Muscle of back (tissue), 11 donors: ENCODE data around the gene TAL2. TPM values are rescaled to one million over a fixed set of nuclear protein-coding genes. Genes with fewer than 3 reads are reported as not detected.

Experiments
- DNase-seq, 3 donors: peaks; one replicate each; pipeline versions ENCODE4 v3.0.0 to v3.0.0-alpha.2; 2013
- polyA plus RNA-seq, 10 donors: library from polyadenylated mRNA; unstranded; fragments of 120-200 nt; gene quantifications; one replicate each; pipeline ENCODE4 v1.2.1, GENCODE V29; 2013; ENCODE audit not compliant: insufficient read length in 10 of 10

TAL2 gene
- polyA plus RNA-seq, 10 donors, result 12.3 to 28.7 (median 20.6) TPM

DNA sequence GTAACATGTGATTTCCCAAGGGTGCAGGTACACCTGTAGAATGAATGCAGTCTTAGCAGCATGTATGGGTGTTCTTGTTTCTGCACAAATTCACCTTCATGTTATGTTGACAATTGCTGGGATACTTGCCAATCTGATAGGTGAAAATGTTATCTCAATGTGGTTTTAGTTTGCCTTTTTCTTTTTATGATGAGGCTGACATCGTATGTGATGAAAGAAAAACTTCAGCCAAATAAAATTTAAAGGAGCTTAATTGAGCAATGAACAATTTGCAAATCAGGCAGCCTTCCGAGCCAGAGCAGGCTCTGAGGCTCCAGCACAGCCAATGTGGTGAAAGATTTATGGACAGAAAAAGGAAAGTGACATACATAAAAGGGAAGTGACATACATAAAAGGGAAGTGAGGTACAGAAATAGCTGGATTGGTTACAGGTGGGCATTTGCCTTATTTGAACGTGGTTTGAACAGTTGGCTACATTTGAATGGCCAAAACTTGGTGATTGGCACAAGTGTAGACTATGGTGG lies 10.5 kb downstream of the TAL2 start:
- no peak for DNase-seq

DNA sequence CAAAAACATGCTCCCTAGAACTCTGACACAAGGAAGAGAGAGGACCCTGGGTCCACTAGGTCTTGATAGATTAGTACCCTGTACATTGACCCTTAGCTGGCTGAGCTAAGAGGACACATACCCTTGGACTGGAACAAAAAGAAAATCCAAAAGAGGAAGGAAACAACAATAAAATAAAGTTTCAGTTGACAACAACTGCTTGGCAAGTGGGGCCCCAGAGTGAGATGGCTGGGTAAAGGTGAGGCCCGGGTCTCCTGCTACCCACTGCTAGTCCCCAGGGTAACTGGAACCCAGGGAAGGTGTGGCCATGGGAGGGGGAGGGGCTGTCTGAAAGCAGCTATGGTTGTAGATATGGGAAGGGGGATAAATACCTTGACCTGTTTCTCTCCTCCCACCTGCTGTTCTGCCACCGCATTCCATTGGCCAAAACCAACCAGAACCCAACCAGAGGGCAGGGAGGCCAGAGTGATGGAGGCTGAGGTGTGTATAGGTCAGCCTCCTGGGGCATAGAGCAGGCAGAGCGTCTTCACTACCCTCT lies 11.7 kb downstream of the TAL2 start:
- DNase-seq, result no peak

DNA sequence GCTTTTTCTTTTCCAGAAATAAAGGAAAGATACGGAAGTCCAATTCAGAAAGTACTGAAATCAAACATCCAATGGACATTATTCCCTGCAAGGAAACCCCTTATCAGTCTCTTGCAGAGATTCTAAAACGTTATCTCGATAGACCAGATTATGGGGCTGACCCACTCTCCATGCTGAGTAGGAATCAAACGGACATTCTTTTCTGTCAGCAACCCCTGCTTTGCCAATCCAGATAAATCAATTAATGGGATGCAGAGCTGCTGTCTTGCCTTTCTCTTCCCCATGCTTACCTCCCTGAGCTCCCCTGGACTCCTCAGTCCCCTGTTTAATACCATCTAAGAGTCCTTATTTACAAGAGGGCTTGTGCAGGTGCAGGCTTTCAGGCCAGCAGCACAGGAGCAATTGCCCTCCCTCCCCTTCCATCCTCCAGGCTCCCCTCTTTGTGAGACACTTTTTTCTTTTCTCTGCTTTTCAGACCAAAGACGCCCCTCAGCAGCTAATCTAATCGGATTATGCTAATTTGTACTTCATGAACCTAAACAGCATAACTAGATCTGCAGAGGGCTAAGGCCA lies 14.2 kb downstream of the TAL2 start:
- DNase-seq, result no peak

DNA sequence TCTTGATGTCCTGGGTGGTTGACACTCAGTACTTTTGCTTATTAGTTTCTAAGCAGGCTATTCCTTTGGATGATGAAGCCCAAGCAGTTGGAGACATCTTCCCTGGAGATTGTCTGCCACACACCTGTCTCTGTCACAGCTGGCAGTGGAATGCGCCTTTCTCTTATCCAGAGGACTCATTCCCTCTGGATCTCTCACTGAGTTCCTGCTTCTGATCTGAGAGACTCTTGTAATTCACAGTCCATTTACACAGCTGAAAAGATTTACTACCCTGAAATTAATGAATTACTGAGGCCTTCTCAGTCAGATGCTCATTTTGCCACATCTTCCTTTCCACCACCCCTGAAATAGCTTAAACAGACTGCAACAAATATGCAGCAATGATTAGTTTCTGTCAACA lies 15.9 kb downstream of the TAL2 start:
- DNase-seq, result no peak

DNA sequence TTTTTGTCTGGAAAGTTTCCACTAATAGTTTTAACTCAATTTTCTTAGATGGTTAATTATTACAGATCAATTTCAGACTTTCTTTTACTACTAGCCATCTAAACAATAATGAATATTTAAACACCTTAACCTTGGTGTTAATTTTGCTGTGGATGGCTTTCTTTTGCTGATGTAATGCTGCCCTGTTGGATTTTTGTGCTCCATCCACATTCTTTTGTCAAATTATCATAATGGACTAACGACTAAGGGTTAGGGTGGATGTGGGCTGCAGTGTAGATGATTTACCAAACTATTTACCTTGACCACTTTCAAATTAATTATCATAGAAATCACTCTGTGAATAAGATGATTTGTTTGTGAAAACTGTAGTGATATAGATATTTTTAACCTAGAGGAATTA lies 16.5 kb downstream of the TAL2 start:
- DNase-seq, result no peak

DNA sequence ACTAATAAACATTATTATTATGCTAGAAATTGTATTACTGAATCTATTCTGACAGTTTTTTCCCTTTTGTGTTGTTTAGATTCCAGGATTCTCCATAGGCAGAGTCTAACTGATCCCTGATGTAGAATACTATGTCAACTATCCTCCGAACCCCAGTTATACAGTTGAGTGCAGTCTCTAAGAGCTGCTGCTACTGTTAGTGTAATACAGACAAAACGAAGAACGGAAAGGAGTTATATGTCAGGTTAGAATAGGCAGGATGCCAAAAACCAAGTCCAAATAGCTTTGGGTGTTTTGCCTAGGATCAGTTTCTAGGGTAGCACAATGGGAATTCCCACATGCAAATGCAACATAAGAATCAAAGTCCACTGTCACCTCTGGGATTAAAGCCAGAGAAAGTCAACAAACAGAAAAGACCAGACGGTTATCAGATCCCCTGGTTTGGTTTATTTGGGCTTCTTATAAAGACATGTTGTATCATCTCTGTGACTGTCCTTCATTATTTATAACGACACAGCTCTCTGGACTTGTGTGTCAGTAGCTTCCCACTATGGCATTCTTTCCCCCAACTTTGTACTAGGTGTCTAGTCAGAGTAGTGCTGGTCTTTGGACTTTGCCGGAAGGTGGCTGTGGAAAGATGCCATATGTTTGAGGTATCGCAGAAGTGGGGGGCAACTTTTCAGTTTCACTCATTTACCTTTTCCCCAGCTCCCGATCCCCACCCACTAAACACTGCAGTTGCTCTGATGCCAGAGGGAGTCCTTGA lies 17.2 kb downstream of the TAL2 start:
- DNase-seq, result no peak

DNA sequence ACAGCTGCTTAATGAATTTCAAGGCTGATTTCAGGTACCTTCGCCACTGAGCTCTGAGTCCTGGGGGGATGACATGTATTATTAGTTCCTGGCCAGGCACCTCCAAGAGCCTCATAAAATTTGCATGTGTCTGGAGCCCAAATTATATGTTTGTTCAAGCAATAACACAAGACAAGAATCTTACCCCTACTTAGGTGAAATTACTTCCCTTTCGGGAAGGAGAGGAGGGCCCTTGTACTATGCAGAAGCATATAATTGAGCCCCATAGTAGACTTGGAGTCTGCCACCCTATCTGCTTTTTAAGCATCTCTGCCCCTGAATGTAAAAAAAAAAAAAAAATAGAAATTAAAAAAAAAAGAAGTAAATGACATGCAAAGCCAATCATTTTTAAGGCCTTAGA lies 19.1 kb downstream of the TAL2 start:
- no peak for DNase-seq

DNA sequence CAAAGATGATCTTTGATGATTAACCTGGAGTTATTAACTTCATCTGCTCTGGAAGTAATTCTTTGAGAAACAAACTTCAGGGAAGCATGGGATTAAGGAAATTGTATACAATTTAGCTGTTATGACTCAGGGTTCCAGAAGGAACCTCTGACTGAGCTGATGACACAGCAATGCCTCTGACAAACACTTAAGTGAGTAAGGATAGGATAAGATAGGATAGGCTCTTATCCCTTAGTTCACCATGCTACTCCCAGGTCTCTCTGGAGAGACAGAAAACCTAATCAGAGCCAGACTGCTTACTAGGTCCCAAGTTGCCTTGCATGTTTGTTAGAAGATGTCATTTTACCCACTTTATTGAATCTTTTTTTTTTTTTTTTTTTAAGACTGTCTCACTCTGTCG lies 19.5 kb downstream of the TAL2 start:
- no peak for DNase-seq

DNA sequence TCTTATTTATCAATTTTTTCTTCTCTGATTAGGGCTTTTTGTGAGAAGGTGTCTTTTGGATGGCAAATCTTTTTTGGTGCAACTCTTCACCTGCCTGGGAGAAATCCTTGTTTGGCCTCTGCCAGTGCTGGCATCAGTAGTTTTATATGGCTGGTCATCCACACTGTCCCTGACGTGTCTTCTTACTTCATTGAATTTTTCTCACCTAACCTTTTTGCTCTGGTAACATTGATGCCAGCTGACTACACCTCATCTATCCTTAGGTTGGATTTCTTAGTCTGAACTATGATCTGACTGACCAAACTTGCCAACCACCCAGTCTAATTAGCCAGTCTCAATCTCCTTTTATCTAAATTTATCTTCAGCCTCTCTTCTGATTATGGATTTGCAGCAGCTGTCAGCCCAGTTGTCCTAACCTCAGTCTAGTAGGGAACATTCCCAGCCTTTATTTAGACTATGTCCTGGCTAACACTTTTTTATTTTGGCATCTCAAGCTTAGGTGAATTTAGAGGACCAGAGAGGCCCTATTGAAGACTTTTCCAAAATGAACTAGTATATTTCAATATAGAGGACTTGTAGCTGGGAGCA lies 21.5 kb downstream of the TAL2 start:
- DNase-seq, result peak in 2 of 3 donors; percentile 10 to 25

DNA sequence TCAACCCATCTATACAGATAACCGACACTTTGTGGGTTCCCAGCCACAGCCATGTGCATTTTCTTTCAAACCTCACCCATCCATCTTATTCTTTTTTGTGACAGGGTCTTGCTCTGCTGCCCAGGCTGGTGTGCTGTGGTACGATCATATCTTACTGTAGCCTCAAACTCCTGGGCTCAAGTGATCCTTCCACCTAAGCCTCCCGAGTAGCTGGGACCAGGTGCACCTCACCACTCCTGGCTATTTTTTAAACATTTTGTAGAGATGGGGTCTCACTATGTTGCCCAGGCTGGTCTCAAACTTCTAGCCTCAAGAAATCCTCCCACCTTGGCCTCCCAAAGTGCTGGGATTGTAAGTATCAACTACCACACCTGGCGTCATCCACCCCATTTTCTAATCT lies 24.7 kb downstream of the TAL2 start:
- no peak for DNase-seq

DNA sequence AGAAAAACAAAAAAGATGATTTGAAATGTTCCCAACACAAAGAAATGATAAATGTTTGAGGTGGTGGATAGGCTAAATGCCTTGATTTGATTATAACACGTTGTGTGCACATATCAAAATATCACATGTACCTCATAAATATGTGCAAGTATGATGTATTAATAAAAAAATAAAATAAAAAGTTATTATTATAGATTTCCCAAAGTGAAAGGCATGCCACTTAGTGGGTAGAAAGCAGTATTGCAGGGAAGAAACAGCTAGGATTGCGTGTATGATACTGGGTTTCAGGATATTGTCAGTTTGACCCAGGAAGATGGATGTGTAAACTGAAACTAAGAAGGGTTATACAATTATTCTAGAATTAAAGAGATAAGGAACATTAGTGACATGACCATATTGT lies 28.5 kb downstream of the TAL2 start:
- no peak for DNase-seq

DNA sequence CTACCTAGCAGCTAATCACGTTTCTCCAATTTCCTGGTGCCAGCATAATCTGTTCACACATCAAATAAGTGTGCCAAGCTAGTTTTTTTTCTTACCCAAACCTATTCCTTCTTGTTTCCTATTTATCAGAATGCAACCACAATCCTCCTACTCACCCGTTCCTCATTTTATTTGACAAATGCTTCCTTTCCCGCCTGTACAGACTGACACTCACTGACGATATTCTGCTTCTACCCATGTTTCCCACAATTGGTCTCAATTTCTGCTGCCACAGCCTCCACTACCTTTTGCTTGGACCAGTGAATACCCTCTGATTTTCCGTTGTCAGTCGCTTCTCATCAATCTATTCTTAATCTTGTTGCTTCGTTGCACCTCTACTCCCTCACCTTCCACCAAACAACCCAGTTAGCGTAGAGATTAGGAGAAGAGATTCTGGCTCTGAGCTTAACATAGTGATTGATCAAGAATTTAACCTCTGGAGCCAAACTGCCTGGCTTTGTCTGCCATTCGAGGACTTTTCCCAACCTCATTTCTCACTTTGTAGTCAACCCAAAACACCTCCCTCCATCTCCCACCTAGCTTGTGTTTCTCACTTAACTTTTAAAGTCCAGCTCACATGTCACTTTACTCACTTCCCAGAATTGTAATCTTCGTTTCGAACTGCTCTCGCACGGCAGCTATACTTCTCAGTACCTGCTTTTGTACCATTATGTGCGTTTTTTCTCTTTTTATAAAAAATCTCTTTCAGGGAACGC lies 31.4 kb downstream of the TAL2 start:
- peak in 2 of 3 donors; percentile 10 to 61 for DNase-seq

DNA sequence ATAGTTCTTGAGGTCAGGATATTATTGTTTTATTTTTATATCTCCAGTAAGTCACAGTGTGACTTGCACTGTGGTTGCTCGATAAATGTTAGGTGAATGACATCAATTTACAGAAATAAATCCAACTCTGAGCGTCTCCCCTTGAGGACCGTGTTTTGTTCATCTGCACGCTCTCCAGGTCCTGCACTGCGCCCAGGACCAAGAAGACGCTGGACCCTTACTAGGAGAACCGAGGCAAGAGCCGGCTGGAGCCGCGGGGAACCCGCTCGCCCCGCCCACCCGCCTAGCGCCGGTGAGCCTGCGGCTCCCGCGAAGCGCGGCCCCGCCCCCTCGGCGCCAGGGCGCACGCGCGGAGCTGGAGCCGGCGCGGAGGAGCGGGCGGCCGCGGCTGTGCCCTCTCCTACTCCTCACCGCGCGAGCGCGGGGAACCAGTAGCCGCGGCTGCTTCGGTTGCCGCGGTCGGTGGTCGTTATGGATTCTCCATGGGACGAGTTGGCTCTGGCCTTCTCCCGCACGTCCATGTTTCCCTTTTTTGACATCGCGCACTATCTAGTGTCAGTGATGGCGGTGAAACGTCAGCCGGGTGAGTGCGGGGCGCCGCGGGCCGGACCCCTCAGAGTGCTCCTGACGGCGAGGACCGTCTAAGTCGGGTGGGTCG lies 32.1 kb downstream of the TAL2 start, which contains the start of gene TMEM38B:
Gene TMEM38B, plus strand, starts transcription at position 352 of the 658 bp plus-strand sequence. Its CDS starts 120 bp downstream, at position 472.
- DNase-seq, result peak; percentile 86 to 92 (median 88)

DNA sequence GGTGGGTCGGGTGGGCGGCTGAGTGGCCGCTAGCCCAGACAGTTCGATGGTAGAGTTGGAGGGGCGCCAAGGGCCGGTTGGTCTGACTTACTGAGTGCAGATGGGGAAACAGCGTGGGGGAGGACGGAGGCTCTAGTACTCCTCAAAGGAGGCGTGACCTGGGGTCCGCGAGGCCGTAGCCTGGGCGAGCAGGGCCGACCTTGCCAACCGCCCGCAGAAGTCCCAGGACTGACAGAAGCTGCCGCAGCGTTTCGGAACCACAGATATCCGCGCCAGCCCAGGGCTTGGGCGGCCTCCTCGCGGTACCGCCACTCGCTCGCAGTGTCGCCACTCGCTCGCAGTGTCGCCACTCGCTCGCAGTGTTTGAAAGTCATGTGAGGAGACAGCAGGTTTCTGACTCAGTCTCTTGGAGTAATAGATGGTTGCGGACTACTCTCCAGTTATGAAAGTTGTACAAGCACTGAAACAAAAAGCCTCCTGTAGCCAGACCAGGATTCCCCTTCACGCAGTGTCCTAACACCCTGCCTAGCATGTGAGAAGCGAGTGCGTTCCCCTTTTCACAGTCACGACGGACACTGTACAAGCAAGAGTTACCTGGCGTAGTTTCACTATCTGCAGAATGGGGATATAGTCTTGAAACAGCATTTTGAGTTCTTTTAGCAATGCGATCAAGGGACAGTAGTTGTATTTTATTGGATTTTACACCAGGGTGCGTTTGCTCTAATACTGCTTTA lies 32.8 kb downstream of the TAL2 start:
- peak; percentile 45 to 90 (median 69) for DNase-seq

DNA sequence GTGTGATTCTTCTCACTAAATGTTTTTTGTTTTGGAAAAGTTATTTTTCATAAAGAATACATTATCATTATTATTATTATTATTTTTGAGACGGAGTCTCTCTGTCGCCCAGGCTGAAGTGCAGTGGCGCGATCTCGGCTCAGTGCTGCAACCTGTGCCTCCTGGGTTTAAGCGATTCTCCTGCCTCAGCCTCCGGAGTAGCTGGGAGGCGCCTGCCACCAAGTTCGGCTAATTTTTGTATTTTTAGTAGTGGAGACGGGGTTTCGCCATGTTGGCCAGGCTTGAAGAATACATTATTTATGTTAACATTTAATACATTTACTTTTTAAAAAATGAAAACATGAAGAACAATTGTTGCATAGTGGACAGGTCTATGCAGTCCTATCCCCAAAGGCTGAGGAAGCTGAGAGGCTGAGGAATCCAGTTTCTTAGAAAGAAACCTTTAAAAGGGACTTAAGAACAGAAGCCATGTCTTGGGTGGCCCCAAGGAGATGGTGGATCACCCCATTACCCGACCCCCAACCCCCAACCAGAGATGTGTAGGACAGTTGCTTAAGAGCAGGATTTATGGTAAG lies 34.0 kb downstream of the TAL2 start:
- no peak for DNase-seq

DNA sequence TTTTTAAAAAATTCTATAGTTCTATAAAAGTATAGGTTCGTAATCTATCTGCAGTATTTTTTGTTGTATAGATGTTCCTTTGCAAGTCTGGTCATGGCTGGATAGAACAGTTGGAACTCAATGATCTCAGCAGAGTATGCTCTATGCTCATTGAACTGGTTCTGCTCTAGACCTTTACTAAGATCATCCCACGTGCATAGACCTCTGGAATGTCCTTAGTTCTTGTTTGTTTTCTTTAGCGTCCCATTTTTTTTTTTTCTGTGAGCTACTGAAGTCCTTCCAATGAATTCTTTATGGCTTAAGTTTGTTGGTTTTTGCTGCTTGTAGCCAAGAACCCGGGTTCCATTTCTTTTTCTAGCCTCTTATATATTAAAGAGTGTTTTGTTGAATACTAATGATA lies 35.6 kb downstream of the TAL2 start:
- no peak for DNase-seq

DNA sequence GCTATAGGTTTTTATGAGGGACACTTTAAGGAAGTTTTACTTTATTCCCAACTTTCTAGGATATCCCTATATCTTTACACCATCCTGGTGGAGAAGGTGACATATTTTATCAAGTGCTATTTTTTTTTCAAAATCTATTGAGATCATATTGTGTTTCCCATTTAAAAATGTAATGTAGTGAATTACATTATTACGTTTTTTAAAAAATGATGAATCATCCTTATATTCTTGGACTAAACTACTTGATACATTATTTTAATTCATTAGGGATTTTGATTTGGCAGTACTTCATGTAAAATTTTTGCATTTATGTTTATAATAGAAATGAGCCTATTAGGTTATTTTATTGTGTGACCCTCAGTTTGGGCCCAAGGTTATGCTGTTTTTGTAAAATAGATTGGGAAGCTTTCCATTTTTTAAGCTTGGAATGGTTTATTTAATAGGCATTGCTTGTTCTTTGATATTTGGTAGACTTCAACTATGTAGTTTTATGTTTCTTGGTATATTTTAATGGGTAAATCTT lies 36.2 kb downstream of the TAL2 start:
- DNase-seq, result peak in 2 of 3 donors; percentile 27 to 71

DNA sequence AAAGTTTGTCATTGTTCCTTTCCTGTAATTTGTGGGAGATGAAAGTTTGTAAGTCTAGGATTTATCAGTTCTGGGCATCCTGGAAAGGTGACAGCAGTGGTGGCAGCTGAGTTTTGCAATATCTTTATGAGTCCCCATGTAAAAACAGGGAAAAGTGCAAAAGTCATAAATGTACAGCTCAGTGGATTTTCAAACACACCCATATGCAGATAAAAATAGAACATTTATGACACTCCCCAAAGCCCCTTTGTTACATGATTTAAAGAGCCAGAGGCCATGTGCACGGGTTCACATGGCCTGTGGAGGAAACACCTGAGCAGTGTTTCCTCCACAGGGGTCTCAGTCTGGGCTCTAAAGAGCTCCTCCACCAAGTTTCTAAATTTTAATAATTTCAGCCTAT lies 38.4 kb downstream of the TAL2 start:
- peak in 1 of 3 donors; percentile 15 for DNase-seq

DNA sequence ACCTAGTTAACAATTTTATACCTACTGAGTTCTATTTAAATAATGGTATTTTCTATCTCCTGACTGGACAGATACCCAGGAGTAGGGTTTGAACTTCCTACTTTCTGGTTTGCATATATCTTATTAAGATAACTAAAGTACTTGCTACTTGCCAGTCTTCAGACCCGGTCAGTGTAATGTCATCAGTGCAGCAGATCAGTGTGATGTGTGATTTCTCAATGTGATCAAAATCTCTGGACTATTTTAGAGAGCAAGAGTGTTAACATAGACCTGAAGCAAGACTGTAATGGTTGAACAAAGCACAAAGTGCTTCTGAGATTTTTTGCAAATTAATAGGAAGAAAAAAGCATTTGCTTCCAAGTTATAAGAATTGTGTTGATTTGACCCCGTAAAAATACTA lies 38.9 kb downstream of the TAL2 start:
- no peak for DNase-seq

DNA sequence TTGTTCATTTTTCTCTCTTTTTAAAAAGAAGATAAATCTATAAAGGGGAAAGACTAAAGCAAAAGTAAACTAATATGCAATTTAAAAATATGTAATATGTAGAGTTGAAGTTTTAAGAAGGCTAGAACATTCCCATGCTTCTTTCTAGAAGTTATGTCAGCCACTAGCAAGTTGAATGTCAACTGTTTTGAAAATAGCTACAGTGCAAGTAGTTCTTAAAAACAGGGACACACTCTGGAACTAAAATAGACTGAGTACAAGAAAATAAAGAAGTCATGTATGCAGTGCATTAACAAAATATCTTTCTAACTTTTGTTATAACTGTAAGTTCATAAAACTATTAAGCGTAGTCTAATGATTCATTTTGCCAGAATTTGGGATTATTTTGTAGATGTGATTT lies 40.0 kb downstream of the TAL2 start:
- DNase-seq, result no peak
